Neural cell (in vitro differentiated cells): ENCODE measurements around the gene MUC5B. TPM values are rescaled to one million over a fixed set of nuclear protein-coding genes. Genes with fewer than 3 reads are reported as not detected.

ENCODE experiments used
- H2AFZ ChIP-seq: fragments of 200-600, 300-800 bp; sonication (generic), shearing (Covaris generic); 2 replicates; pipeline ENCODE4 v1.6.0; 2014; ENCODE audit warnings: low read depth, mild to moderate bottlenecking, antibody characterized with exemption, low read length, moderate library complexity
- H3F3A ChIP-seq: fragments of 200-600 bp; shearing (Covaris generic); 2 replicates; pipeline ENCODE4 v1.6.1; 2016; ENCODE audit warnings: mild to moderate bottlenecking, moderate library complexity, mixed read lengths, antibody characterized with exemption, low read length; ENCODE audit not compliant: insufficient read depth, poor library complexity, severe bottlenecking
- H3K27ac ChIP-seq: fragments of 200-600, 300-800 bp; sonication (generic), shearing (Covaris generic); 2 replicates; pipeline ENCODE4 v1.5.1; 2014; ENCODE audit warnings: mild to moderate bottlenecking, low read length, moderate library complexity
- H3K27me3 ChIP-seq: fragments of 300-800, 200-600 bp; sonication (generic), shearing (Covaris generic); 2 replicates; pipeline ENCODE4 v1.6.0; 2014; ENCODE audit warnings: mild to moderate bottlenecking, low read depth, low read length, moderate library complexity; ENCODE audit not compliant: insufficient read depth
- H3K36me3 ChIP-seq: fragments of 300-800, 200-600 bp; sonication (generic), shearing (Covaris generic); 2 replicates; pipeline ENCODE4 v1.5.1; 2014; ENCODE audit warnings: mild to moderate bottlenecking, antibody characterized with exemption, low read length, moderate library complexity; ENCODE audit not compliant: insufficient read depth
- H3K4me2 ChIP-seq: fragments of 300-800, 200-600 bp; sonication (generic), shearing (Covaris generic); 2 replicates; pipeline ENCODE4 v1.6.0; 2014; ENCODE audit warnings: mild to moderate bottlenecking, low read length
- H3K4me3 ChIP-seq: fragments of 300-800, 200-600 bp; sonication (generic), shearing (Covaris generic); 2 replicates; pipeline ENCODE4 v1.5.1; 2014; ENCODE audit warnings: mild to moderate bottlenecking, low read length, moderate library complexity
- H3K79me2 ChIP-seq: fragments of 200-600 bp; shearing (Covaris generic); replicated peaks from 2 replicates; pipeline ENCODE4 v1.6.0; 2014; ENCODE audit warnings: mild to moderate bottlenecking, low read length, moderate library complexity; ENCODE audit not compliant: insufficient read depth
- H3K9ac ChIP-seq: fragments of 300-800, 200-600 bp; sonication (generic), shearing (Covaris generic); 2 replicates; pipeline ENCODE4 v1.6.1; 2016; ENCODE audit warnings: mild to moderate bottlenecking, low read length, mixed read lengths
- H3K9me2 ChIP-seq: fragments of 200-600 bp; shearing (Covaris generic); 2 replicates; pipeline ENCODE4 v1.6.1; 2016; ENCODE audit warnings: mild to moderate bottlenecking, low read length, mixed read lengths; ENCODE audit not compliant: insufficient read depth
- H3K9me3 ChIP-seq: fragments of 200-600, 300-800 bp; sonication (generic), shearing (Covaris generic); 2 replicates; pipeline ENCODE4 v1.6.1; 2016; ENCODE audit warnings: mild to moderate bottlenecking, mixed run types, low read length, moderate library complexity, mixed read lengths
- H4K20me1 ChIP-seq: fragments of 200-600 bp; shearing (Covaris generic); 2 replicates; pipeline ENCODE4 v1.6.1; 2016; ENCODE audit warnings: mild to moderate bottlenecking, mixed run types; ENCODE audit not compliant: insufficient read depth
- EP300 ChIP-seq: fragments of 450-650 bp; conservative IDR thresholded peaks from 2 replicates; pipeline ENCODE4 v1.6.1; 2014; ENCODE audit warnings: antibody characterized with exemption, mild to moderate bottlenecking, moderate library complexity; ENCODE audit not compliant: poor library complexity, severe bottlenecking
- EZH2 ChIP-seq: fragments of 200-600, 300-800 bp; shearing (Covaris generic), sonication (generic); IDR thresholded peaks from 2 replicates; pipeline ENCODE4 v1.6.1; 2014; ENCODE audit warnings: antibody characterized with exemption, low read length, borderline replicate concordance, mild to moderate bottlenecking; ENCODE audit not compliant: insufficient read depth, poor library complexity, severe bottlenecking
- MXI1 ChIP-seq: fragments of 450-650 bp; conservative IDR thresholded peaks from 2 replicates; pipeline ENCODE4 v1.6.1; 2014; ENCODE audit warnings: antibody characterized with exemption, mild to moderate bottlenecking; ENCODE audit not compliant: poor library complexity, severe bottlenecking
- POLR2AphosphoS5 ChIP-seq: IDR thresholded peaks from 2 replicates; pipeline ENCODE4 v1.6.1; 2012
- RAD21 ChIP-seq: fragments of 450-650 bp; conservative IDR thresholded peaks from 2 replicates; pipeline ENCODE4 v1.6.1; 2014; ENCODE audit warnings: antibody characterized with exemption, mild to moderate bottlenecking, moderate library complexity
- SMC3 ChIP-seq: fragments of 450-650 bp; conservative IDR thresholded peaks from 2 replicates; pipeline ENCODE4 v1.6.1; 2014; ENCODE audit warnings: antibody characterized with exemption, mild to moderate bottlenecking, moderate library complexity; ENCODE audit not compliant: poor library complexity
- TAF1 ChIP-seq: IDR thresholded peaks from 2 replicates; pipeline ENCODE4 v1.6.1; 2012; ENCODE audit warnings: low read depth
- polyA plus RNA-seq: library from polyadenylated mRNA; depleted of rRNA; stranded (reverse); fragments of >200 nt; gene quantifications from 2 replicates; pipeline ENCODE4 v1.2.3, GENCODE V29; 2014
- TF ChIP-seq, protein P1 (sequence below): IDR thresholded peaks from 2 replicates; pipeline ENCODE4 v1.6.1; 2012; ENCODE audit warnings: borderline replicate concordance
- TF ChIP-seq, protein P2 (sequence below): fragments of 450-650 bp; IDR thresholded peaks from 2 replicates; pipeline ENCODE4 v1.5.1; 2014; ENCODE audit warnings: antibody characterized with exemption, mild to moderate bottlenecking, moderate library complexity; ENCODE audit not compliant: poor library complexity, severe bottlenecking

The MUC5B gene
- polyA plus RNA-seq, 1 donor from 2014 or later = not detected

DNA sequence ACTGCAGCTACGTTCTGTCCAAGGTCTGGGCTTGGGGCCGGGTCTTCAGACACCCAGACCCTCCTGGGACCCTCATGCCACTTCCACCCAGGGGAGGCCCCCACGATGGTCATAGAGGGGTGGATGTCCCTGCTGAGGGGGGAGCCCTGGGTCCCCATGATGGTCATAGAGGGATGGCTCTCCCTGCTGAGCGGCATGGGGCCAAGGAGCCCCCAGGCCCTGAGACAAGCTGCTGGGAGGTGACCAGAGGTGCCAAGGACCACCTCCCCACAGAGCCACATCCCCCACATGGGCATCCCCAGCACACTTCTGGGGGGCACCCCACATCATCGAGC lies 7.2 kb downstream of the MUC5B start:
- Histone ChIP-seq H3K27me3 (no peaks in the 10 kb centered on the region), H2AFZ (no peak overlapping the region)

DNA sequence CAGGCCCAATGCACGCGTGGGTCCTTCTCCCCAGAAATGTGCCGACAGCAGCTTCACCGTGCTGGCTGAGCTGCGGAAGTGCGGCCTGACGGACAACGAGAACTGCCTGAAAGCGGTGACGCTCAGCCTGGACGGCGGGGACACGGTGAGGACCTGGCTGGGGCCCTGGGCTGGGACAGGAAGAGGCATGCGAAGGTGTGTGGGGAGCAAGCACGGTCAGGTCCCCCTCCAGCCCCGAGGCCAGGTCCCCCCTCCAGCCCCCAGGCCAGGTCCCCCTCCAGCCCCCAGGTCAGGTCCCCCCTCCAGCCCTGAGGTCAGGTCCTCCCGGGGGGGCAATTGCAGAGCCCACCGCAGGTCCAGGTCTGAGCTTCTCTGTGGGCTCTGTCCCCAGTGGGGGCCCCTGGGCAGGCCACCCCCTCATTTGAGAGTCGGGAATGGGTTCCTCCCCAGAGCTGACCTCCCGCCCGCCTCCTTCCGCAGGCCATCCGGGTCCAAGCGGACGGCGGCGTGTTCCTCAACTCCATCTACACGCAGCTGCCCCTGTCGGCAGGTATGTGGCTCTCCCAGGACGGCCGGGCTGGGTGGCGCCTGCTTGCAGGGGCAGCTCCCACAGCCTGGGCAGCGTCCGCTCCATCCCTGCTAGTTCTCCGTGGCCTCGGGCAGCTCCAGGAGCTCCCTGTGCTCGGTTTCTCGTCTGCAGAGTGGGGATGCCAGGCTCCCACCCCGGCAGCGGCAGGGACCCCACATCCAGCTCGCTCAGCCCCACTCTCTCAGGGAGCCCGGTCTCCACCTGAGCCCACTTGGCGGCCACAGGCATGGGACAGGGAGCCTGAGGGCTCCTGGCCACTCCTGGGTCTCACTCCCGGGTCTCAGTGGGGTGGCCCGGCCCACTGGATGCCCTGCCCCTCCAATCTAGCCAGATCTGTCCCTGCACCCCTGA lies 7.9 kb downstream of the MUC5B start:
- H2AFZ ChIP-seq = no peak overlapping the region
- H3K4me2 ChIP-seq = no peak overlapping the region
- H3F3A ChIP-seq = no peaks in the 10 kb centered on the region
- no peak overlapping the region for H3K4me3 ChIP-seq
- H4K20me1 ChIP-seq = no peaks in the 10 kb centered on the region
- no peak overlapping the region for H3K27ac ChIP-seq
- H3K79me2 ChIP-seq = no peaks in the 10 kb centered on the region
- no peak for TF ChIP-seq EP300
- TF ChIP-seq EZH2 = no peak
- TF ChIP-seq TAF1 = no peak
- TF ChIP-seq, protein P1, sequence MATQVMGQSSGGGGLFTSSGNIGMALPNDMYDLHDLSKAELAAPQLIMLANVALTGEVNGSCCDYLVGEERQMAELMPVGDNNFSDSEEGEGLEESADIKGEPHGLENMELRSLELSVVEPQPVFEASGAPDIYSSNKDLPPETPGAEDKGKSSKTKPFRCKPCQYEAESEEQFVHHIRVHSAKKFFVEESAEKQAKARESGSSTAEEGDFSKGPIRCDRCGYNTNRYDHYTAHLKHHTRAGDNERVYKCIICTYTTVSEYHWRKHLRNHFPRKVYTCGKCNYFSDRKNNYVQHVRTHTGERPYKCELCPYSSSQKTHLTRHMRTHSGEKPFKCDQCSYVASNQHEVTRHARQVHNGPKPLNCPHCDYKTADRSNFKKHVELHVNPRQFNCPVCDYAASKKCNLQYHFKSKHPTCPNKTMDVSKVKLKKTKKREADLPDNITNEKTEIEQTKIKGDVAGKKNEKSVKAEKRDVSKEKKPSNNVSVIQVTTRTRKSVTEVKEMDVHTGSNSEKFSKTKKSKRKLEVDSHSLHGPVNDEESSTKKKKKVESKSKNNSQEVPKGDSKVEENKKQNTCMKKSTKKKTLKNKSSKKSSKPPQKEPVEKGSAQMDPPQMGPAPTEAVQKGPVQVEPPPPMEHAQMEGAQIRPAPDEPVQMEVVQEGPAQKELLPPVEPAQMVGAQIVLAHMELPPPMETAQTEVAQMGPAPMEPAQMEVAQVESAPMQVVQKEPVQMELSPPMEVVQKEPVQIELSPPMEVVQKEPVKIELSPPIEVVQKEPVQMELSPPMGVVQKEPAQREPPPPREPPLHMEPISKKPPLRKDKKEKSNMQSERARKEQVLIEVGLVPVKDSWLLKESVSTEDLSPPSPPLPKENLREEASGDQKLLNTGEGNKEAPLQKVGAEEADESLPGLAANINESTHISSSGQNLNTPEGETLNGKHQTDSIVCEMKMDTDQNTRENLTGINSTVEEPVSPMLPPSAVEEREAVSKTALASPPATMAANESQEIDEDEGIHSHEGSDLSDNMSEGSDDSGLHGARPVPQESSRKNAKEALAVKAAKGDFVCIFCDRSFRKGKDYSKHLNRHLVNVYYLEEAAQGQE = no peak
- no peak for TF ChIP-seq POLR2AphosphoS5
- no peak for TF ChIP-seq SMC3
- TF ChIP-seq, protein P2, sequence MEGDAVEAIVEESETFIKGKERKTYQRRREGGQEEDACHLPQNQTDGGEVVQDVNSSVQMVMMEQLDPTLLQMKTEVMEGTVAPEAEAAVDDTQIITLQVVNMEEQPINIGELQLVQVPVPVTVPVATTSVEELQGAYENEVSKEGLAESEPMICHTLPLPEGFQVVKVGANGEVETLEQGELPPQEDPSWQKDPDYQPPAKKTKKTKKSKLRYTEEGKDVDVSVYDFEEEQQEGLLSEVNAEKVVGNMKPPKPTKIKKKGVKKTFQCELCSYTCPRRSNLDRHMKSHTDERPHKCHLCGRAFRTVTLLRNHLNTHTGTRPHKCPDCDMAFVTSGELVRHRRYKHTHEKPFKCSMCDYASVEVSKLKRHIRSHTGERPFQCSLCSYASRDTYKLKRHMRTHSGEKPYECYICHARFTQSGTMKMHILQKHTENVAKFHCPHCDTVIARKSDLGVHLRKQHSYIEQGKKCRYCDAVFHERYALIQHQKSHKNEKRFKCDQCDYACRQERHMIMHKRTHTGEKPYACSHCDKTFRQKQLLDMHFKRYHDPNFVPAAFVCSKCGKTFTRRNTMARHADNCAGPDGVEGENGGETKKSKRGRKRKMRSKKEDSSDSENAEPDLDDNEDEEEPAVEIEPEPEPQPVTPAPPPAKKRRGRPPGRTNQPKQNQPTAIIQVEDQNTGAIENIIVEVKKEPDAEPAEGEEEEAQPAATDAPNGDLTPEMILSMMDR = no peak
- TF ChIP-seq RAD21 = no peak
- no peaks in the 10 kb centered on the region for H3K9me3 ChIP-seq
- no peaks in the 10 kb centered on the region for H3K9me2 ChIP-seq
- no peaks in the 10 kb centered on the region for H3K36me3 ChIP-seq
- no peak overlapping the region for H3K9ac ChIP-seq
- H3K27me3 ChIP-seq = no peaks in the 10 kb centered on the region

More for the DNA sequence above, 7.2 kb downstream of the MUC5B start:
- Histone ChIP-seq H3K9me2 (no peaks in the 10 kb centered on the region), H3K4me3 (no peak overlapping the region), H3K36me3 (no peaks in the 10 kb centered on the region), H3K9ac (no peak overlapping the region), H3K4me2 (no peak overlapping the region), H3K79me2 (no peaks in the 10 kb centered on the region), H3K9me3 (no peaks in the 10 kb centered on the region), H3F3A (no peaks in the 10 kb centered on the region), H3K27ac (no peak overlapping the region), H4K20me1 (no peaks in the 10 kb centered on the region)
- TF ChIP-seq EP300 = no peak
- TF ChIP-seq EZH2 = no peak
- TF ChIP-seq MXI1 = no peak
- no peak for TF ChIP-seq TAF1
- TF ChIP-seq, protein P2 = no peak
